Karpas-422 (cell line): Measurements from ENCODE around the gene STK40. TPM values are rescaled to one million over a fixed set of nuclear protein-coding genes. Genes with fewer than 3 reads are reported as not detected.

Source experiments
- DNase-seq: peaks from one replicate; pipeline ENCODE4 v3.0.0-alpha.2; 2015
- H2AFZ ChIP-seq: fragments of 200-600 bp; sonication (generic); 2 replicates; pipeline ENCODE4 v1.6.1; 2014; ENCODE audit warnings: antibody characterized with exemption, low read length, mixed read lengths
- H3K27ac ChIP-seq: fragments of 200-600 bp; sonication (generic); 2 replicates; pipeline ENCODE4 v1.5.1; 2014; ENCODE audit warnings: mild to moderate bottlenecking, low read length, moderate library complexity
- H3K27me3 ChIP-seq: fragments of 200-600 bp; sonication (generic); 2 replicates; pipeline ENCODE4 v1.6.1; 2014; ENCODE audit warnings: low read length, mixed read lengths
- H3K36me3 ChIP-seq: fragments of 200-600 bp; sonication (generic); 2 replicates; pipeline ENCODE4 v1.6.1; 2014; ENCODE audit warnings: low read length, mixed read lengths; ENCODE audit not compliant: insufficient read depth
- H3K4me1 ChIP-seq: fragments of 200-600 bp; sonication (generic); 2 replicates; pipeline ENCODE4 v1.6.1; 2014; ENCODE audit warnings: mild to moderate bottlenecking, low read length, mixed read lengths
- H3K4me2 ChIP-seq: fragments of 200-600 bp; sonication (generic); 2 replicates; pipeline ENCODE4 v1.6.1; 2014; ENCODE audit warnings: low read length, low read depth, mild to moderate bottlenecking; ENCODE audit not compliant: poor library complexity, severe bottlenecking
- H3K4me3 ChIP-seq: fragments of 200-600 bp; sonication (generic); 2 replicates; pipeline ENCODE4 v1.5.1; 2014; ENCODE audit warnings: mild to moderate bottlenecking, antibody characterized with exemption, low read length, mixed read lengths
- H3K79me2 ChIP-seq: fragments of 200-600 bp; sonication (generic); 2 replicates; pipeline ENCODE4 v1.6.1; 2014; ENCODE audit warnings: mild to moderate bottlenecking, low read length, mixed read lengths
- H3K9ac ChIP-seq: fragments of 200-600 bp; sonication (generic); 2 replicates; pipeline ENCODE4 v1.6.0; 2014; ENCODE audit warnings: low read length
- H3K9me2 ChIP-seq: fragments of 200-600 bp; sonication (generic), shearing (Covaris generic); replicated peaks from 2 replicates; pipeline ENCODE4 v1.6.0; 2014; ENCODE audit warnings: mild to moderate bottlenecking, low read length, moderate library complexity; ENCODE audit not compliant: insufficient read depth
- H3K9me3 ChIP-seq: fragments of 300-700, 200-600 bp; sonication (generic); 2 replicates; pipeline ENCODE4 v1.6.1; 2014; ENCODE audit warnings: low read length, mixed read lengths
- H4K20me1 ChIP-seq: fragments of 200-600 bp; sonication (generic); 2 replicates; pipeline ENCODE4 v1.6.1; 2014; ENCODE audit warnings: mild to moderate bottlenecking, antibody characterized with exemption, low read length, low read depth; ENCODE audit not compliant: insufficient read depth
- total RNA-seq: library from RNA; depleted of rRNA; stranded (reverse); fragments of >200 nt; shearing (Covaris generic); gene quantifications from 2 replicates; pipeline ENCODE4 v1.2.3, GENCODE V29; 2014; ENCODE audit warnings: low replicate concordance

STK40 gene
- total RNA-seq, 1 experiment from 2014 or later: 27.0 TPM

DNA sequence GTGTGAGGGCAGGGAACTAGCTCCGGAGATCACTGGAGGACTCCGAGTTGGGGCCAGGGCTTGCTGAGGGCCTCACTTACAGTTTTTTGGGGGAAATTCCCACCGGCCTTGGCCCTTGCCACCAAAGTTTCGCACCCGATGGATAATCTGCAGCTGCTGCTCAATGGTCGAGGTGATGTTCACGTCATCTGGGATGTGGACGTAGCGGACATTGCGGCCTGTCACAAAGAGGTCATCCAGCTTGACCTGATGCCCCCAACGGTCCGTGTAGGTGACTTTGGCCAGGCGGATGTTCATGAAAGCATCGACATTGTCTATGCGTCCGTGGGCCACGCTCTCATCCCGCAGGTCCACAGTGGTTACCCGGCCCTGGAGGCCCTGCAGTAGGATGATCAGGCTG, 8.0 kb upstream of the STK40 start:
- H3K79me2 ChIP-seq: peaks cover 54% of the 10 kb centered on the region
- H3K9ac ChIP-seq: no peak overlapping the region
- H3K36me3 ChIP-seq: peaks cover 17% of the 10 kb centered on the region; the same call in 1 of the 2 replicates
- H3K27ac ChIP-seq: no peak overlapping the region
- H3K9me2 ChIP-seq: no peaks in the 10 kb centered on the region
- DNase-seq: no peak
- H4K20me1 ChIP-seq: no peaks in the 10 kb centered on the region
- H3K27me3 ChIP-seq: no peaks in the 10 kb centered on the region
- peaks cover 62% of the 10 kb centered on the region for H3K4me1 ChIP-seq
- H3K4me2 ChIP-seq: no peak overlapping the region
- H2AFZ ChIP-seq: no peak overlapping the region
- H3K4me3 ChIP-seq: no peak overlapping the region
- H3K9me3 ChIP-seq: no peaks in the 10 kb centered on the region

GRCh38 chr1:36392836-36393235, 7.1 kb upstream of the STK40 start:
- peaks cover 48% of the 10 kb centered on the region for H3K79me2 ChIP-seq
- H3K4me1 ChIP-seq: peaks cover 61% of the 10 kb centered on the region
- H3K4me3 ChIP-seq: no peak overlapping the region
- no peak overlapping the region for H3K9ac ChIP-seq
- DNase-seq: no peak
- H3K27me3 ChIP-seq: no peaks in the 10 kb centered on the region
- H3K9me3 ChIP-seq: no peaks in the 10 kb centered on the region
- no peaks in the 10 kb centered on the region for H4K20me1 ChIP-seq
- no peak overlapping the region for H3K4me2 ChIP-seq
- peaks cover 17% of the 10 kb centered on the region; the same call in 1 of the 2 replicates for H3K36me3 ChIP-seq
- no peak overlapping the region for H3K27ac ChIP-seq
- H2AFZ ChIP-seq: no peak overlapping the region
- no peaks in the 10 kb centered on the region for H3K9me2 ChIP-seq

- Histone ChIP-seq H3K9ac (peak overlapping the region; percentile 23), H3K9me2 (no peaks in the 10 kb centered on the region), H3K79me2 (peaks cover 34% of the 10 kb centered on the region), H3K27ac (peak overlapping the region; percentile 80), H3K27me3 (no peaks in the 10 kb centered on the region), H3K4me3 (no peak overlapping the region), H3K4me1 (peaks cover 71% of the 10 kb centered on the region), H2AFZ (no peak overlapping the region), H3K36me3 (peaks cover 17% of the 10 kb centered on the region; the same call in 1 of the 2 replicates), H3K4me2 (peak overlapping the region; percentile 16), H3K9me3 (no peaks in the 10 kb centered on the region), H4K20me1 (no peaks in the 10 kb centered on the region)
- no peak for DNase-seq
These were observed 5.5 kb upstream of the STK40 start for GRCh38 chr1:36391271-36391670.

GRCh38 chr1:36390411-36390810, 4.7 kb upstream of the STK40 start:
- H3K79me2 ChIP-seq: peaks cover 27% of the 10 kb centered on the region
- H3K4me1 ChIP-seq: peaks cover 70% of the 10 kb centered on the region
- H3K9me3 ChIP-seq: no peaks in the 10 kb centered on the region
- peaks cover 17% of the 10 kb centered on the region; the same call in 1 of the 2 replicates for H3K36me3 ChIP-seq
- H3K9ac ChIP-seq: peak overlapping the region; percentile 10; the same call in 1 of the 2 replicates
- no peak overlapping the region for H3K4me2 ChIP-seq
- H3K27me3 ChIP-seq: no peaks in the 10 kb centered on the region
- H3K27ac ChIP-seq: peak overlapping the region; percentile 80
- no peak overlapping the region for H2AFZ ChIP-seq
- no peaks in the 10 kb centered on the region for H3K9me2 ChIP-seq
- H3K4me3 ChIP-seq: no peak overlapping the region
- DNase-seq: peak; percentile 48
- H4K20me1 ChIP-seq: peaks cover under 1% of the 10 kb centered on the region; the same call in 1 of the 2 replicates

DNA sequence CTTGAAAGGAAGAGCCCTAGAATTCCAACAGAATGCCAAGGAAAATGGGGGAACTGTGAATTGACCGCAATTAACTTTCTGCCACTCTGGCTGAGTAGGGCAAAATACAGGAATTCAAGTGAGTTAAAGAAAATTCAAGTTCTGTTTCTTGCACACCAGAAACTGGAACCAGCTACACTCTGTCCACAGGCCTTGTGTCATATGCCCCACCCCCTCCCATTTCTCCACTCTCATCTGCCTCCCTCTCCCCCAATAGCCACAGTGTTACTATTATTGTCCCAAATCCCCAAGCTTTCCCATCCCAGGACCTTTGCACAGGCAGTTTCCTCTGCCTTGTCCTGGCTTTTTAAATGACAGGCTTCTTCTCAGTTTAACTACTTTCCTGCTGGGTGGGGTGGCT, 4.3 kb upstream of the STK40 start:
- Histone ChIP-seq H3K9ac (no peak overlapping the region), H3K36me3 (peaks cover 17% of the 10 kb centered on the region; the same call in 1 of the 2 replicates), H3K27ac (peak overlapping the region; percentile 80)

GRCh38 chr1:36389261-36389660, 3.5 kb upstream of the STK40 start:
- no peak overlapping the region for H3K4me2 ChIP-seq
- no peaks in the 10 kb centered on the region for H3K9me3 ChIP-seq
- peaks cover 76% of the 10 kb centered on the region for H3K4me1 ChIP-seq
- no peak overlapping the region for H3K4me3 ChIP-seq
- peaks cover 17% of the 10 kb centered on the region; the same call in 1 of the 2 replicates for H3K36me3 ChIP-seq
- H3K27me3 ChIP-seq: no peaks in the 10 kb centered on the region
- peaks cover 30% of the 10 kb centered on the region for H3K79me2 ChIP-seq
- DNase-seq: no peak
- H3K9me2 ChIP-seq: no peaks in the 10 kb centered on the region
- H2AFZ ChIP-seq: no peak overlapping the region
- H3K27ac ChIP-seq: peak overlapping the region; percentile 80
- H3K9ac ChIP-seq: no peak overlapping the region
- H4K20me1 ChIP-seq: peaks cover 3% of the 10 kb centered on the region; the same call in 1 of the 2 replicates

More for the DNA sequence above, 4.3 kb upstream of the STK40 start:
- Histone ChIP-seq H2AFZ (no peak overlapping the region), H3K27me3 (no peaks in the 10 kb centered on the region), H3K9me2 (no peaks in the 10 kb centered on the region), H3K4me3 (no peak overlapping the region), H3K4me1 (peaks cover 70% of the 10 kb centered on the region), H3K9me3 (no peaks in the 10 kb centered on the region), H3K4me2 (no peak overlapping the region), H4K20me1 (peaks cover 3% of the 10 kb centered on the region; the same call in 1 of the 2 replicates), H3K79me2 (peaks cover 28% of the 10 kb centered on the region)
- no peak for DNase-seq

DNA sequence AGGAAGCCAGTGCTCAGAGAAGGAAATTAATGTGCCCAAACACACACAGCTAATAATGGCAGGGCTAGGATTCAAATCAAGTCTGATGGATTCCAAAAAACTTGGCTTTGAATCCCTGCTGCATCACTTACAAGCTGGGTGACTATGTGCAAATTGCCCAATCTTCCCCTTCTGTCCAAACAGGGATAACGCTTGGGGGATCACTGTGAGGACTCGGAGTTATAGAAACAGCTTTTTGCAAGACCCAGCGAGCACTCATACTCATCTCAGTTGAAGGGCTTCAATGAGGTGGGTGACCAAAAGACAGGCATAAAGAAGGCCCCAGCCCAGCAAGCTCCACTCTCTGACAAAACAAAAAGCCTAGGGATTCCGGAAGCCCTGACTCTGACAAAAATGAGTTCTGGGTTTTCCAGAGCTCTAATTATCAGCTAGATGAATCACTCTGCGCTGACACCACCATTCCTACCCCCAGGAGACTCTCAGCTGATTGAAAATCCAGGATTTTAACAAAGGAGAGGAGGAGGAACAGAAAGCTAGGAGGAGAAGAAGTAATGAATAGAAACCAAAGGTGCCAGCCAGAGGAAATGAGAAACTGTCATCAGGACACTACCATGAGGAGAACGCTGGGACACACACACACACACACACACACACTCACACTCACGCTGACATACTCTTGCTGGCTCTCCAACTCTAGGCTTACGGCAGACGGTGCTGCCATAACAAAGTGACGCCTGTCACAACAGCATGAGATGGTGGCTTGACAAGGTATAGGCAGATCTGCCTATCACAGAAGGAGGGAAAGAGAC, 1.6 kb upstream of the STK40 start:
- Histone ChIP-seq H3K9me3 (no peaks in the 10 kb centered on the region), H3K4me2 (peak overlapping the region; percentile 87), H3K9ac (peak overlapping the region; percentile 81), H4K20me1 (peaks cover 3% of the 10 kb centered on the region; the same call in 1 of the 2 replicates), H3K27me3 (no peaks in the 10 kb centered on the region), H3K36me3 (peaks cover 5% of the 10 kb centered on the region; the same call in 1 of the 2 replicates), H3K4me1 (peaks cover 76% of the 10 kb centered on the region), H2AFZ (no peak overlapping the region), H3K9me2 (no peaks in the 10 kb centered on the region), H3K79me2 (peaks cover 33% of the 10 kb centered on the region), H3K27ac (peak overlapping the region; percentile 89), H3K4me3 (peak overlapping the region; percentile 65)
- DNase-seq: peak; percentile 60
